K562 (cell line): ENCODE results near the gene DOK4. TPM values are rescaled to one million over a fixed set of nuclear protein-coding genes. Genes with fewer than 3 reads are reported as not detected.

ENCODE experiments used
- CUX1 ChIP-seq: fragments of 200-800 bp; sonication (Bioruptor generic); IDR thresholded peaks from 2 replicates; pipeline ENCODE4 v1.6.1; 2016; ENCODE audit warnings: missing genetic modification characterization, missing compliant biosample characterization
- KLF16 ChIP-seq: IDR thresholded peaks from 2 replicates; pipeline ENCODE4 v1.6.1; 2016; ENCODE audit warnings: antibody characterized with exemption
- POLR2G ChIP-seq: fragments of 200-400 bp; formaldehyde crosslinking; IDR thresholded peaks from 2 replicates; pipeline ENCODE4 v1.6.1; 2017; ENCODE audit warnings: low read depth, mild to moderate bottlenecking, antibody characterized with exemption, low read length, moderate library complexity
- SAP30 ChIP-seq: fragments of 200-600 bp; sonication (generic); IDR thresholded peaks from 2 replicates; pipeline ENCODE4 v1.6.1; 2012; ENCODE audit warnings: borderline replicate concordance, low read depth, mild to moderate bottlenecking, moderate library complexity, low read length, control low read depth, inconsistent platforms; ENCODE audit not compliant: insufficient read depth, poor library complexity, severe bottlenecking
- ZFX ChIP-seq: sonication (generic); formaldehyde crosslinking; IDR thresholded peaks from 2 replicates; pipeline ENCODE4 v1.8.0; 2022; ENCODE audit warnings: mild to moderate bottlenecking, missing genetic modification reagents, moderate library complexity
- ZNF24 ChIP-seq: fragments of 450-650 bp; IDR thresholded peaks from 2 replicates; pipeline ENCODE4 v1.6.1; 2016
- polyA plus RNA-seq, 8 experiments: library from polyadenylated mRNA; depleted of rRNA in 4 of 8; stranded (reverse) in 5 of 8; unstranded in 3 of 8; fragments of >200 nt; fragmentation: Nextera tagmentation in 2 of 8; fragmentation: Illumina TruSeq in 1 of 8; extraction: Ambion mirVana in 2 of 8; extraction: Trizol in 1 of 8; gene quantifications; 2 replicates each; pipeline versions ENCODE4 v1.2.1 to v1.2.3, GENCODE V29; 2011 to 2014; ENCODE audit warnings: inconsistent platforms in 1 of 8, missing spikeins in 1 of 8
- total RNA-seq, 7 experiments: library from RNA; depleted of rRNA in 6 of 7; stranded (reverse); fragments of >200 nt in 6 of 7; fragmentation: Illumina TruSeq in 2 of 7; extraction: Trizol in 2 of 7; gene quantifications; 2 replicates each; pipeline versions ENCODE4 v1.2.1 to v1.2.3, GENCODE V29; 2011 to 2021; ENCODE audit warnings: low replicate concordance in 1 of 7
- TF ChIP-seq, protein P1 (sequence below): fragments of 200-600 bp; sonication (generic); IDR thresholded peaks from one replicate; pipeline ENCODE4 v1.6.1; 2012; ENCODE audit warnings: mild to moderate bottlenecking, low read depth, low read length, inconsistent platforms
- TF ChIP-seq, protein P2 (sequence below): sonication (generic); formaldehyde crosslinking; IDR thresholded peaks from 2 replicates; pipeline ENCODE4 v1.8.0; 2022; ENCODE audit warnings: mild to moderate bottlenecking, missing genetic modification reagents

The DOK4 gene
- total and polyA plus RNA-seq, 9 of the 15 experiments (the other 6 are each of a cell fraction or from before 2014, with no cell fraction given), result 0.10 to 14.4 (median 8.3) TPM

DNA sequence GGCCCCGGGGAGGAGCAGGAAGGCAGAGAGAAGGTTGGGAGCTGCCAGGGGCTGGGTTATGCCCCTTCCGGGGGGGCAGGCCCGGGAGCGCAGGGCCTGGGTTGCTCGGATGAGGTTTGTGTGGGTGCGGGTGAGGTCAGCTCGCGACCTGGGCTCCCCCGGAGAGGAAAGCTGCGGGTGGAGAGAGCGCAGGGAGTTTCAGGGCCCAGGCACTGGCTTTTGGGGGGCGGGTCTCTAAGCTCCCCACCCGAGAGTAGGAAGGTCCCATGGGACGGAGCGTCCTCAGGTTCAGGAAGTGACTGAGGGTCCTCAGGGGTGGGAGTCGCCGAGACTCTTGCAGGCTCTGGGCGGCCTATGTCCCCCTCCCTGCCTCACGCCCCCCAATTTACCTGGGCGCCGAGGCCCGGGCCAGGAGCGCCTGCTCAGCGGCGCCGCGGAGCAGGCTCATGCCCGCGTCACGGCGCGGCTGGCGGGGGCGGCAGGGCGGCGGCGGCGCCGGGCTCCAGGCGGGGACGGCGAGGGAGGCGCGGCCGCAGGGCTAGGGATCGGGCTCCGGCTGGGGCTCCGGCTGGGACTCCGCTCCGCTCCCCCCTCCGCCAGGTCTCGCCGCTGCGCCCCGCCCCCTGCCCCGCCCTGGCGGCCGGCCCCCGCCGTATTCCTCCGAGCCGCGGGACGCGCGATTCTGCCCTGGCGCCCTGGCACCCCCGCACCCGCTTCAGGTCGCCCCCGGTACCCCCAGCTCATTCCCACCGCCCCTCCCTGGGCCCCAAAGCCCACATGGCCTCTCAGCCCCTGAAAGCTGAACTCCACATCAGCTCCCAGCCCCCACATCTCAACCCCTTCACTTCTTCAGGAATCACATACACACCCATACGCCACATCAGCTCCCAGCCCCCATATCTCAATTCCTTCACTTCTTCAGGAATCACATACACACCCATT, at the start of gene DOK4 (continued):
- TF ChIP-seq, protein P1, sequence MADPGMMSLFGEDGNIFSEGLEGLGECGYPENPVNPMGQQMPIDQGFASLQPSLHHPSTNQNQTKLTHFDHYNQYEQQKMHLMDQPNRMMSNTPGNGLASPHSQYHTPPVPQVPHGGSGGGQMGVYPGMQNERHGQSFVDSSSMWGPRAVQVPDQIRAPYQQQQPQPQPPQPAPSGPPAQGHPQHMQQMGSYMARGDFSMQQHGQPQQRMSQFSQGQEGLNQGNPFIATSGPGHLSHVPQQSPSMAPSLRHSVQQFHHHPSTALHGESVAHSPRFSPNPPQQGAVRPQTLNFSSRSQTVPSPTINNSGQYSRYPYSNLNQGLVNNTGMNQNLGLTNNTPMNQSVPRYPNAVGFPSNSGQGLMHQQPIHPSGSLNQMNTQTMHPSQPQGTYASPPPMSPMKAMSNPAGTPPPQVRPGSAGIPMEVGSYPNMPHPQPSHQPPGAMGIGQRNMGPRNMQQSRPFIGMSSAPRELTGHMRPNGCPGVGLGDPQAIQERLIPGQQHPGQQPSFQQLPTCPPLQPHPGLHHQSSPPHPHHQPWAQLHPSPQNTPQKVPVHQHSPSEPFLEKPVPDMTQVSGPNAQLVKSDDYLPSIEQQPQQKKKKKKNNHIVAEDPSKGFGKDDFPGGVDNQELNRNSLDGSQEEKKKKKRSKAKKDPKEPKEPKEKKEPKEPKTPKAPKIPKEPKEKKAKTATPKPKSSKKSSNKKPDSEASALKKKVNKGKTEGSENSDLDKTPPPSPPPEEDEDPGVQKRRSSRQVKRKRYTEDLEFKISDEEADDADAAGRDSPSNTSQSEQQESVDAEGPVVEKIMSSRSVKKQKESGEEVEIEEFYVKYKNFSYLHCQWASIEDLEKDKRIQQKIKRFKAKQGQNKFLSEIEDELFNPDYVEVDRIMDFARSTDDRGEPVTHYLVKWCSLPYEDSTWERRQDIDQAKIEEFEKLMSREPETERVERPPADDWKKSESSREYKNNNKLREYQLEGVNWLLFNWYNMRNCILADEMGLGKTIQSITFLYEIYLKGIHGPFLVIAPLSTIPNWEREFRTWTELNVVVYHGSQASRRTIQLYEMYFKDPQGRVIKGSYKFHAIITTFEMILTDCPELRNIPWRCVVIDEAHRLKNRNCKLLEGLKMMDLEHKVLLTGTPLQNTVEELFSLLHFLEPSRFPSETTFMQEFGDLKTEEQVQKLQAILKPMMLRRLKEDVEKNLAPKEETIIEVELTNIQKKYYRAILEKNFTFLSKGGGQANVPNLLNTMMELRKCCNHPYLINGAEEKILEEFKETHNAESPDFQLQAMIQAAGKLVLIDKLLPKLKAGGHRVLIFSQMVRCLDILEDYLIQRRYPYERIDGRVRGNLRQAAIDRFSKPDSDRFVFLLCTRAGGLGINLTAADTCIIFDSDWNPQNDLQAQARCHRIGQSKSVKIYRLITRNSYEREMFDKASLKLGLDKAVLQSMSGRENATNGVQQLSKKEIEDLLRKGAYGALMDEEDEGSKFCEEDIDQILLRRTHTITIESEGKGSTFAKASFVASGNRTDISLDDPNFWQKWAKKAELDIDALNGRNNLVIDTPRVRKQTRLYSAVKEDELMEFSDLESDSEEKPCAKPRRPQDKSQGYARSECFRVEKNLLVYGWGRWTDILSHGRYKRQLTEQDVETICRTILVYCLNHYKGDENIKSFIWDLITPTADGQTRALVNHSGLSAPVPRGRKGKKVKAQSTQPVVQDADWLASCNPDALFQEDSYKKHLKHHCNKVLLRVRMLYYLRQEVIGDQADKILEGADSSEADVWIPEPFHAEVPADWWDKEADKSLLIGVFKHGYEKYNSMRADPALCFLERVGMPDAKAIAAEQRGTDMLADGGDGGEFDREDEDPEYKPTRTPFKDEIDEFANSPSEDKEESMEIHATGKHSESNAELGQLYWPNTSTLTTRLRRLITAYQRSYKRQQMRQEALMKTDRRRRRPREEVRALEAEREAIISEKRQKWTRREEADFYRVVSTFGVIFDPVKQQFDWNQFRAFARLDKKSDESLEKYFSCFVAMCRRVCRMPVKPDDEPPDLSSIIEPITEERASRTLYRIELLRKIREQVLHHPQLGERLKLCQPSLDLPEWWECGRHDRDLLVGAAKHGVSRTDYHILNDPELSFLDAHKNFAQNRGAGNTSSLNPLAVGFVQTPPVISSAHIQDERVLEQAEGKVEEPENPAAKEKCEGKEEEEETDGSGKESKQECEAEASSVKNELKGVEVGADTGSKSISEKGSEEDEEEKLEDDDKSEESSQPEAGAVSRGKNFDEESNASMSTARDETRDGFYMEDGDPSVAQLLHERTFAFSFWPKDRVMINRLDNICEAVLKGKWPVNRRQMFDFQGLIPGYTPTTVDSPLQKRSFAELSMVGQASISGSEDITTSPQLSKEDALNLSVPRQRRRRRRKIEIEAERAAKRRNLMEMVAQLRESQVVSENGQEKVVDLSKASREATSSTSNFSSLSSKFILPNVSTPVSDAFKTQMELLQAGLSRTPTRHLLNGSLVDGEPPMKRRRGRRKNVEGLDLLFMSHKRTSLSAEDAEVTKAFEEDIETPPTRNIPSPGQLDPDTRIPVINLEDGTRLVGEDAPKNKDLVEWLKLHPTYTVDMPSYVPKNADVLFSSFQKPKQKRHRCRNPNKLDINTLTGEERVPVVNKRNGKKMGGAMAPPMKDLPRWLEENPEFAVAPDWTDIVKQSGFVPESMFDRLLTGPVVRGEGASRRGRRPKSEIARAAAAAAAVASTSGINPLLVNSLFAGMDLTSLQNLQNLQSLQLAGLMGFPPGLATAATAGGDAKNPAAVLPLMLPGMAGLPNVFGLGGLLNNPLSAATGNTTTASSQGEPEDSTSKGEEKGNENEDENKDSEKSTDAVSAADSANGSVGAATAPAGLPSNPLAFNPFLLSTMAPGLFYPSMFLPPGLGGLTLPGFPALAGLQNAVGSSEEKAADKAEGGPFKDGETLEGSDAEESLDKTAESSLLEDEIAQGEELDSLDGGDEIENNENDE, result peak; percentile 97
- TF ChIP-seq ZNF24, result peak; percentile 78
- TF ChIP-seq SAP30, result peak; percentile 38
- TF ChIP-seq KLF16, result no peak
- no peak for TF ChIP-seq CUX1
- TF ChIP-seq, protein P2, sequence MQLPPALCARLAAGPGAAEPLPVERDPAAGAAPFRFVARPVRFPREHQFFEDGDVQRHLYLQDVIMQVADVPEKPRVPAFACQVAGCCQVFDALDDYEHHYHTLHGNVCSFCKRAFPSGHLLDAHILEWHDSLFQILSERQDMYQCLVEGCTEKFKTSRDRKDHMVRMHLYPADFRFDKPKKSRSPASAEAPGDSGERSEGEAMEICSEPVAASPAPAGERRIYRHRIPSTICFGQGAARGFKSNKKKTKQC, result 0 out of 2 replicates have a peak, but pooled peaks have one; percentile 58
- peak; percentile 23; the same call in 1 of the 2 replicates for TF ChIP-seq ZFX (CRISPR knock-in tag)
- TF ChIP-seq POLR2G, result peak; percentile 54
